PC-9 (cell line): Measurements from ENCODE around the gene SLCO2B1. TPM values are rescaled to one million over a fixed set of nuclear protein-coding genes. Genes with fewer than 3 reads are reported as not detected.

Experiments used
- BruUV-seq: library from RNA; stranded (reverse); fragments of 400-500 nt; replicated peaks from 2 replicates; lab custom pipeline; 2021; lab: Mats Ljungman, UMichigan
- CTCF ChIA-PET: fragments of 300-600 bp; sonication (Branson Sonifier 250); formaldehyde crosslinking; loops from one replicate; lab custom pipeline; 2022; ENCODE audit warnings: antibody characterized with exemption; lab: Charles Lee
- POLR2A ChIA-PET: fragments of 300-600 bp; sonication (Branson Sonifier 250); formaldehyde crosslinking; loops from one replicate; lab custom pipeline; 2022; ENCODE audit warnings: antibody characterized with exemption; ENCODE audit not compliant: unreplicated experiment; lab: Charles Lee
- DNase-seq, 2 experiments: peaks; one replicate each; pipeline versions ENCODE4 v3.0.0 to v3.0.0-alpha.2; 2015 to 2022; ENCODE audit warnings: mixed read lengths in 1 of 2
- H2AFZ ChIP-seq: fragments of 200-600 bp; sonication (generic); 2 replicates; pipeline ENCODE4 v1.8.1; 2017; ENCODE audit warnings: antibody characterized with exemption
- H3F3A ChIP-seq: fragments of 200-600 bp; sonication (generic); 2 replicates; pipeline ENCODE4 v1.8.1; 2017; ENCODE audit warnings: antibody characterized with exemption, mild to moderate bottlenecking, low read depth; ENCODE audit not compliant: insufficient read depth
- H3K27ac ChIP-seq: fragments of 200-600 bp; sonication (generic); 2 replicates; pipeline ENCODE4 v1.6.1; 2016; ENCODE audit warnings: mixed run types
- H3K27me3 ChIP-seq: fragments of 200-600 bp; sonication (generic); 2 replicates; pipeline ENCODE4 v1.6.1; 2016; ENCODE audit warnings: low read depth, mixed run types; ENCODE audit not compliant: insufficient read depth
- H3K36me3 ChIP-seq: fragments of 200-600 bp; sonication (generic); 2 replicates; pipeline ENCODE4 v1.6.1; 2016; ENCODE audit warnings: low read depth, mixed run types
- H3K4me1 ChIP-seq: fragments of 200-600 bp; sonication (generic); replicated peaks from 2 replicates; pipeline ENCODE4 v1.6.1; 2016; ENCODE audit warnings: mixed run types; ENCODE audit not compliant: insufficient read depth
- H3K4me2 ChIP-seq: fragments of 200-600 bp; sonication (generic); 2 replicates; pipeline ENCODE4 v1.6.1; 2017; ENCODE audit warnings: mixed run types
- H3K4me3 ChIP-seq: fragments of 200-600 bp; sonication (generic); 2 replicates; pipeline ENCODE4 v1.6.1; 2016; ENCODE audit warnings: mixed run types
- H3K79me2 ChIP-seq: fragments of 200-600 bp; sonication (generic); 2 replicates; pipeline ENCODE4 v1.6.1; 2017; ENCODE audit warnings: low read depth, mixed run types
- H3K9me2 ChIP-seq: fragments of 200-600 bp; sonication (generic); 2 replicates; pipeline ENCODE4 v1.8.1; 2017; ENCODE audit warnings: mild to moderate bottlenecking; ENCODE audit not compliant: insufficient read depth
- H3K9me3 ChIP-seq: fragments of 200-600 bp; sonication (generic); 2 replicates; pipeline ENCODE4 v1.8.1; 2016; ENCODE audit warnings: low read depth; ENCODE audit not compliant: insufficient read depth
- H4K20me1 ChIP-seq: fragments of 200-600 bp; sonication (generic); 2 replicates; pipeline ENCODE4 v1.8.1; 2017; ENCODE audit not compliant: insufficient read depth
- EZH2 ChIP-seq: fragments of 200-600 bp; sonication (generic); IDR thresholded peaks from 2 replicates; pipeline ENCODE4 v1.8.0; 2017; ENCODE audit warnings: antibody characterized with exemption, low read depth
- intact Hi-C: fragments of 100-400 bp; cut with micrococcal nuclease; formaldehyde crosslinking; loops from one replicate; pipeline ENCODE4 v1.10.0; 2022; ENCODE audit not compliant: unreplicated experiment
- total RNA-seq: library from RNA; stranded (reverse); gene quantifications from 2 replicates; pipeline ENCODE4 v1.2.3, GENCODE V29; 2021
- TF ChIP-seq, protein P1 (sequence below): fragments of 200-600 bp; sonication (generic); conservative IDR thresholded peaks from 2 replicates; pipeline ENCODE4 v1.6.1; 2017; ENCODE audit warnings: mixed run types, antibody characterized with exemption, mild to moderate bottlenecking, moderate library complexity

The SLCO2B1 gene
- total RNA-seq, 1 experiment from 2014 or later: 1.3 TPM

DNA sequence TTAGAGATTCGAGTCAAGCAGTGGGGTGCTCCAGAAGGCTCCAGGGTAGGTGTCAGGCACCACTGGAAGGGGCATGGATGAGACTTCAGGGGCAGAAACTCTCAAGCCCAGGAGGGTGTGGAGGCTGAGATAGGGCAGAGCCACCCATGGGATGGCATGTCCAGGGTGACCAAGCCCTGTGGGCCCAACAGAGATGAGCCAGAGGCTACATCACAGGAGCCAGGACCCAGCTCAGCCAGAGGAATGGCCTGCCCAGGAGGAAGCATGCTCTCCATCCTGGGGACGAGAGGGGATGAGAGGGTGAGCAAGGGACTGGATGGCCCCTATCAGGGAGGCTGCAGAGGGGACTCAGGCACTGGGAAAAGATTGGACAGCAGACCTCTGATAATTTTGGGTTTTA, 42.8 kb downstream of the SLCO2B1 start:
- Histone ChIP-seq H3F3A (no peaks in the 10 kb centered on the region), H4K20me1 (no peaks in the 10 kb centered on the region), H3K4me3 (no peak overlapping the region), H2AFZ (no peak overlapping the region), H3K4me1 (no peaks in the 10 kb centered on the region), H3K9me3 (no peaks in the 10 kb centered on the region), H3K27me3 (peaks cover 86% of the 10 kb centered on the region), H3K4me2 (no peak overlapping the region), H3K9me2 (no peaks in the 10 kb centered on the region), H3K27ac (no peak overlapping the region), H3K36me3 (no peaks in the 10 kb centered on the region), H3K79me2 (no peaks in the 10 kb centered on the region)
- CTCF ChIA-PET: no interaction called here
- POLR2A ChIA-PET: no interaction called here
- no TSS peak for BruUV-seq
- intact Hi-C loops: no loop called here
- no peak for DNase-seq
- TF ChIP-seq, protein P1, sequence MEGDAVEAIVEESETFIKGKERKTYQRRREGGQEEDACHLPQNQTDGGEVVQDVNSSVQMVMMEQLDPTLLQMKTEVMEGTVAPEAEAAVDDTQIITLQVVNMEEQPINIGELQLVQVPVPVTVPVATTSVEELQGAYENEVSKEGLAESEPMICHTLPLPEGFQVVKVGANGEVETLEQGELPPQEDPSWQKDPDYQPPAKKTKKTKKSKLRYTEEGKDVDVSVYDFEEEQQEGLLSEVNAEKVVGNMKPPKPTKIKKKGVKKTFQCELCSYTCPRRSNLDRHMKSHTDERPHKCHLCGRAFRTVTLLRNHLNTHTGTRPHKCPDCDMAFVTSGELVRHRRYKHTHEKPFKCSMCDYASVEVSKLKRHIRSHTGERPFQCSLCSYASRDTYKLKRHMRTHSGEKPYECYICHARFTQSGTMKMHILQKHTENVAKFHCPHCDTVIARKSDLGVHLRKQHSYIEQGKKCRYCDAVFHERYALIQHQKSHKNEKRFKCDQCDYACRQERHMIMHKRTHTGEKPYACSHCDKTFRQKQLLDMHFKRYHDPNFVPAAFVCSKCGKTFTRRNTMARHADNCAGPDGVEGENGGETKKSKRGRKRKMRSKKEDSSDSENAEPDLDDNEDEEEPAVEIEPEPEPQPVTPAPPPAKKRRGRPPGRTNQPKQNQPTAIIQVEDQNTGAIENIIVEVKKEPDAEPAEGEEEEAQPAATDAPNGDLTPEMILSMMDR: no peak
- TF ChIP-seq EZH2: no peak

DNA sequence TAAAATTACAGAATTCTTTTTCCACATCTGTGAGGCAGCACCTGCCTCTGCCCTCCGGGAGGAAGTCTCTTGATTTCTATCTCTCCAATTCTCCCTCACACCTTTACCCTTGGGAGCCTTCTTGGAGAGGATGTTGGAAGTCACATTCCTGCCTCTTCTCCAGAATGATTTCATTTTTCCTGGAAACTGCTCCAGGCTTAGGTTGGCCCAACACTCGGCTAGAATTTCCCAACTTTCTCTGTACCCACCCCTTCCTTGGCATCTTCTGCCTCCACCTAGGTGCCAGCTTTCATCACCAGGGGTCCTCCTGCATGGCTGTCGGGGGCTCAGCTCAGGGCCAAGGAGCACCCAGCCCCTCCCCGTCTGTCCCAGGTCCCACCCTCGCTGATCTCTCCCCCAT, 43.2 kb downstream of the SLCO2B1 start:
- no peaks in the 10 kb centered on the region for H4K20me1 ChIP-seq
- no peak overlapping the region for H3K4me2 ChIP-seq
- no peak overlapping the region for H3K4me3 ChIP-seq
- no peaks in the 10 kb centered on the region for H3K4me1 ChIP-seq
- DNase-seq: no peak
- no peak overlapping the region for H3K27ac ChIP-seq
- intact Hi-C loops: no loop called here
- no peaks in the 10 kb centered on the region for H3K79me2 ChIP-seq
- H3K36me3 ChIP-seq: no peaks in the 10 kb centered on the region
- H2AFZ ChIP-seq: no peak overlapping the region
- BruUV-seq: no TSS peak
- no peaks in the 10 kb centered on the region for H3K9me3 ChIP-seq
- no peaks in the 10 kb centered on the region for H3K9me2 ChIP-seq
- peaks cover 86% of the 10 kb centered on the region for H3K27me3 ChIP-seq
- POLR2A ChIA-PET: no interaction called here
- TF ChIP-seq, protein P1: no peak
- no peak for TF ChIP-seq EZH2
- CTCF ChIA-PET: no interaction called here
- H3F3A ChIP-seq: no peaks in the 10 kb centered on the region

DNA sequence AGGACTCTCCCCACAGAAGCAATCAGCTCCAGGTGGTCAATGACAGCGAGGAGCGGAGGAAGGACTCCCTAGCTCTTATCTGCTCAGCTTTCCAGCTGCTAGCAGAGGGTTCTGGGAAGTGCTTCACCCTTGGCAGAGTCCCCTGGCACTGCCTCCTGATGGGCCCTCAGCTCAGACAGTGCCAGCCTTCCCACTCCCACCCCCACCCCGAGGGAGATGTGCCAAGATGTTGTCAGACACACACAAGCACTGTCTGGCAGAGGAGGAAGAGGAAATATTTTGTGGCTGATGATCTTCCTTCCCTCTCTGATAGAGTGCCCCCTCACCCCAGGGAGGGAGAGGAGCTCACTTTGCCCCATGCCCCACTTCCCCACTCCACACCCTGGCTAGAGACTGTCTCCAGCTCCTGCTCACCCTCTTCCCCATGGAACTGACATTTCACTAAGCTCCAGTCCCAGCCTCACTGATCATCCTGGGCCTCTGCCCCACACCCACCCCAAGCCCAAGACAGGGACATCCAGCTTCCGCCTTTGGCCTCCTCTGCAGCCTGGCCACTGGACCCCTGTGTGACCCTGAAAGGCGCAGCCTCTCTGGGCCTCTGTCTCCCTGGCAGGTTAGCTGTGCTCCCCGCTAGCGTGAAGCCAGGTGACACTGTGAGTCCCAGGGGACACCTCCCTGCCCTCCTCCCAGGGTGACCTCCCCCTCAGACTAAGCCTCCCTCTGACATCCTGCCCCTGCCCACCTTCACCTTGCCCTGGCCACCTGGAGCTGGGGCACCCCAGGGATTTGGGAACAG, 44.5 kb downstream of the SLCO2B1 start:
- Histone ChIP-seq H3K4me3 (no peak overlapping the region), H3K4me2 (no peak overlapping the region), H3K9me3 (no peaks in the 10 kb centered on the region), H2AFZ (no peak overlapping the region), H4K20me1 (no peaks in the 10 kb centered on the region), H3K27ac (no peak overlapping the region), H3K27me3 (peaks cover 89% of the 10 kb centered on the region), H3K9me2 (no peaks in the 10 kb centered on the region), H3F3A (no peaks in the 10 kb centered on the region), H3K36me3 (no peaks in the 10 kb centered on the region), H3K4me1 (no peaks in the 10 kb centered on the region), H3K79me2 (no peaks in the 10 kb centered on the region)
- ChIA-PET POLR2A (no interaction called here), CTCF (interaction anchor here (0.7 kb wide), 1 partner anchor 577 kb away, joined by 16 read pairs; no protein-coding TSS in a partner anchor)
- no peak for DNase-seq
- TF ChIP-seq, protein P1: no peak
- no peak for TF ChIP-seq EZH2
- intact Hi-C loops: no loop called here
- no TSS peak for BruUV-seq
